ENCODE measurements around the gene MRC2.

The MRC2 gene

DNA sequence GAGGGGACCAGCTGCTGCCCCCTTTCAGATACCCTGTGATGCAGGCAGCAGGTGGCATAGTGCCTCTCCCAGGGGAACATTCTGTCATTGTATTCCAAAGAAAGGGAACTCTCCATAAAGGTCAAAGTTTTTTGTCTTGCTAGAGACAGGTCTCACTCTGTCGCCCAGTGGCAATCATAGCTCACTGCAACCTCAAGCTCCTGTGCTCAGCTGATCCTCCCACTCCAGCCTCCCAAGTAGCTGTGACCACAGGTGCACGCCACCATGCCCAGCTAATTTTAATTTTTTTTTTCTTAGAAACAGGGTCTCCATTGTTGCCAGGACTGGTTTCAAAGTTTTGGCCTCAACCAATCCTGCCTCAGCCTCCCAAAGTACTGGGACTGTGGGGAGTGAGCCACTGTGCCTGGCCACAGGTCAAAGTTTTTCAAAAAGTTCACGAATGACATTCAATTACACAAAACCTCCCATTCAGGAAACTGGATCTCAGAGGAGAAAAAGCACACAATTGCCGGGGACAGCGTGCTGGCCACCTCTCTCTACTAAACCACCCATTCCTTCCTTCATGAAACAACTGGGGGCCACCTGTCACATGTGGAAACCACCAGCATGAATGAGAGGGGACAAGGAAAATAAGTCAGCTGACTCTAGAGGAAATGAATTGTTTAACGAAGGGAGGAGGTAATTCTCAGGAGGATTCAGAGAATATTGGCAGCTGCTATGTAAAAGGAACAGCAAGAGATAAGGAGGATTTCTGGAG lies 100.6 kb downstream of the MRC2 start:
- no peak for DNase-seq

DNA sequence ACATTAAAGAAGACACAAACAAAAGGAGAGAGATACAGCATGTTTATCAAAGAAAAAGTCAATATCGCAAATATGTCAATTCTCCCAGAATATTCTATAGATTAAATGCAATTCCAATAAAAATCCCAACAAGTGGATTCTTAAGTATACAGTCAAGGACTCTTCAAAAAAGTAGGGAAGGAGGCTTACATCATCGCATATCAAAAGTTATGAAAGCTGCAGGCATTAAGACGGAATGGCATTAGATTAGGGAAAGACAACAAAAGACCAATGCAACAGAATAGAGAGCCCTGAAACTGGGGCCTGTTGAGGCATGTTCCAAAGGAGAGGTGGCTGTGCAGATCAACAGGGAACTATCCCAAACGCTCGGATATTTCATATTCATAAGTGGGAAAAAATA lies 104.7 kb downstream of the MRC2 start:
- no peak for DNase-seq

GRCh38 chr17:62735044-62735651 lies 107.7 kb downstream of the MRC2 start:
- no peak for DNase-seq

- DNase-seq = no peak
Observed at GRCh38 chr17:62737513-62737912, 110.0 kb downstream of the MRC2 start.

DNA sequence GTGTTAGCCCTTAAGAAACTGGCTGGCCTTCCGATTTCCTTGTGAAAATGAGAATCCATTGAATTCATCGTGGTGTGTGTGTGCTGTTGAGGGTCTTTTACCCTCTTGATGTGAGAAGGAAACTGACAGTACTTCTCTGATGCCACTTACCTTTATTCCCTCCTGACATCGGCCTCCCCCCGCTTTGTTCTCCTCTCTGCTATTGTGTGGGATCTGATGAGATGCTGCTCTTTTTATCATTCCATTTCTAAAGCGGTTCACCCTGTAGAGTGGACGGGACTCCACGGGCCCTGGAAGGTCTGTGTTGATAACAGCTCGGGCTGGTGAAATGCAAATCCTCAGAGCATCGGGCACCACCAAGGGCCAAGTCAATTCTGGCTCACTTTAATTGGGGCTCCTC lies 110.8 kb downstream of the MRC2 start:
- no peak for DNase-seq

DNA sequence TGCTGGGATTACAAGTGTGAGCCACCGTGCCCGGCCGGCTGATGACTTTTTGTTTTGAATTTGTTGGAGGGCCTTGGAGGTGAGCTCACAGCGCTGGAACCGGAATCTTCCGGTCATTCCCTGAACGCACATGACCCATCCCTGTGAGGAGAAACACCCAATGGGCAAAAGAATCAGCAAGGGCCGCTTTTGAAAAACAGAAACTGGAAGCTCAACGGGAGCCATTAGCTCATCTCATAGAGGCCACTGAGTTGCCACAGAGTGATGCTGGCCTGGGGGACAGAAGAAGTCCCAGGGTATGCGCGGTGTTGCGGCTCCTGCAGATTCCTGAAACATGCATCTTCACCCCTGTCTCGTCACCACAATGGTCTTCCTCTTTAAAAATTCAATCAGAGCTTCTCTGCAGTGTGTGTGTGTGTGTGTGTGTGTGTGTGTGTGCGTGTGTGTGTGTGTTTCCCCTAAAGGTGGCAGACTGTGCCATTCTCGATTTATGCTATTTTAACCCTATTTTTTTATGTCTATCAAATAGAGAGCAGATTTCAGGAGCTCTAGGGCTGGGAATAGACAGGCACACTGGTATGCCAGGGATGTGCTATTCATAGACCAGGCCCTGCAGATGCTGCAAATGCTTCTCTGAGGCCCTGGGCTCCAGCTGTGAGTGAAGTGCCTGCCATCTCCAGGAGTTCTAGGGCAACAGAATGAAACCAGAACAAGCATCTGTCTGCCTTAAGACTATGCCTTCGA lies 112.3 kb downstream of the MRC2 start:
- DNase-seq = no peak

- DNase-seq = no peak
Observed at GRCh38 chr17:62741290-62741689, 113.8 kb downstream of the MRC2 start.

All from stimulated activated CD4-positive, alpha-beta T cell treated with anti-CD3 and anti-CD28 coated beads, Interleukin-4, amount 100 ng/mL, for 1 hour (primary cell).